Gastroesophageal sphincter (tissue), 4 donors: ENCODE measurements around the gene FYN. TPM values are rescaled to one million over a fixed set of nuclear protein-coding genes. Genes with fewer than 3 reads are reported as not detected.
A peak's percentile ranks its signal among the peaks of the same experiment; 100 is the strongest.

ENCODE experiments used
- ATAC-seq: fragments of 150-250 bp; one replicate; pipeline ENCODE4 v1.9.1; 2016; ENCODE audit warnings: mild to moderate bottlenecking, moderate library complexity
- H3K27ac ChIP-seq, 4 donors: fragments of 200-600 bp; sonication (generic) in 3 of 4; 1 replicate in 3 of 4; 2 replicates in 1 of 4; pipeline ENCODE4 v1.5.1; 2016 to 2019
- H3K27me3 ChIP-seq: fragments of 200-600 bp; sonication (generic); one replicate; pipeline ENCODE4 v1.5.1; 2019
- H3K36me3 ChIP-seq, 2 donors: fragments of 200-600 bp; sonication (generic); one replicate each; pipeline ENCODE4 v1.5.1; 2019; ENCODE audit warnings: control low read depth in 1 of 2
- H3K4me1 ChIP-seq, 3 donors: fragments of 200-600 bp; sonication (generic); 1 replicate in 2 of 3; 2 replicates in 1 of 3; pipeline ENCODE4 v1.5.1; 2016 to 2019; ENCODE audit warnings: control low read depth in 2 of 3
- H3K4me3 ChIP-seq, 2 donors: fragments of 200-600 bp; sonication (generic); one replicate each; pipeline ENCODE4 v1.5.1; 2019; ENCODE audit warnings: mild to moderate bottlenecking in 1 of 2, moderate library complexity in 1 of 2
- H3K9me3 ChIP-seq, 3 donors: fragments of 200-600 bp; sonication (generic); one replicate each; pipeline ENCODE4 v1.5.1; 2017 to 2019; ENCODE audit warnings: control low read depth in 2 of 3
- EP300 ChIP-seq: sonication (generic); formaldehyde crosslinking; IDR thresholded peaks from one replicate; pipeline ENCODE4 v1.6.1; 2017; ENCODE audit warnings: antibody characterized with exemption, mild to moderate bottlenecking
- POLR2A ChIP-seq, 2 donors: fragments of 450-650 bp; IDR thresholded peaks; one replicate each; pipeline ENCODE4 v1.6.1; 2017; ENCODE audit warnings: antibody characterized with exemption in 2 of 2, mild to moderate bottlenecking in 2 of 2, moderate library complexity in 1 of 2
- POLR2AphosphoS5 ChIP-seq: sonication (generic); formaldehyde crosslinking; IDR thresholded peaks from one replicate; pipeline ENCODE4 v1.6.1; 2017; ENCODE audit warnings: antibody characterized with exemption
- WGBS, 2 donors: methylation state at CpG; one replicate each; pipeline ENCODE4 v1.1.5; 2018; ENCODE audit warnings: low coverage in 1 of 2; 5-methylcytosine and 5-hydroxymethylcytosine counted together
- total RNA-seq, 4 donors: library from RNA; depleted of rRNA; stranded (reverse); fragments of >200 nt; gene quantifications; one replicate each; pipeline ENCODE4 v1.1.0, GENCODE V29; 2016
- TF ChIP-seq, protein P1 (sequence below), 4 experiments: fragments of 200-600 bp in 2 of 4; fragments of 450-650 bp in 2 of 4; sonication (generic) in 1 of 4; IDR thresholded peaks; one replicate each; pipeline ENCODE4 v1.5.1; 2017 to 2019; ENCODE audit warnings: antibody characterized with exemption in 4 of 4, mild to moderate bottlenecking in 2 of 4, moderate library complexity in 2 of 4

FYN gene
- total RNA-seq, 4 donors from 2014 or later, result 58.6 to 101 (median 69.9) TPM

DNA sequence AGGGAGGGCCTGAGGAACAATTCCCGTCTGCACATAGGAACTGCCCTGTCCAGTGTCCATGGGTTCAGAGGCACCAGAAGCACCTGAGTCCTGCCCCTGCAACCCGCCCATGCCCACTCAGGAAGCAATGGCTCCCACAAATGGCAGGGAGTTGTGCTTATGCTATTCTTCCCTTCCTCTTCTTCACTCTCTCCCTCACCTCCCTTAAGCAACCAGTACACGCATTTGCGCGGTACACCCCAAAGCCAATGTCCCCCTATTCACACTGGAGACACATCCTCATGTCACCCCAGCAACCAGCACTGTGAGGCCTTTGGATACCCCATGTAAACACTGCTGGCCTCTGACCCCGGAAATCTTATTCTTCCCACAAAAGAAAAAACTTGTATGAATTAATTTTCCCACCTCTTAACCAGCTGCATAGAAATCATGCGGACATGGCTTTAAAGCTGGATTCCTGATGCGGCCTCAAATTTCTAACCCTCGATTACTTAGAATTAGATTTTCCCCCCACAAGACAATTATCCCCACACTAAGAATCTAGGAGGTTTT is 30.9 kb downstream of the FYN start:
- Histone ChIP-seq H3K4me1 (peaks cover 0 to 52% (median 6%) of the 10 kb centered on the region in 3 donors), H3K36me3 (no peaks in the 10 kb centered on the region), H3K9me3 (no peaks in the 10 kb centered on the region), H3K27me3 (no peaks in the 10 kb centered on the region), H3K4me3 (no peak overlapping the region), H3K27ac (peak overlapping the region in 2 of 4 donors; percentile 12 to 17)
- TF ChIP-seq, protein P1, sequence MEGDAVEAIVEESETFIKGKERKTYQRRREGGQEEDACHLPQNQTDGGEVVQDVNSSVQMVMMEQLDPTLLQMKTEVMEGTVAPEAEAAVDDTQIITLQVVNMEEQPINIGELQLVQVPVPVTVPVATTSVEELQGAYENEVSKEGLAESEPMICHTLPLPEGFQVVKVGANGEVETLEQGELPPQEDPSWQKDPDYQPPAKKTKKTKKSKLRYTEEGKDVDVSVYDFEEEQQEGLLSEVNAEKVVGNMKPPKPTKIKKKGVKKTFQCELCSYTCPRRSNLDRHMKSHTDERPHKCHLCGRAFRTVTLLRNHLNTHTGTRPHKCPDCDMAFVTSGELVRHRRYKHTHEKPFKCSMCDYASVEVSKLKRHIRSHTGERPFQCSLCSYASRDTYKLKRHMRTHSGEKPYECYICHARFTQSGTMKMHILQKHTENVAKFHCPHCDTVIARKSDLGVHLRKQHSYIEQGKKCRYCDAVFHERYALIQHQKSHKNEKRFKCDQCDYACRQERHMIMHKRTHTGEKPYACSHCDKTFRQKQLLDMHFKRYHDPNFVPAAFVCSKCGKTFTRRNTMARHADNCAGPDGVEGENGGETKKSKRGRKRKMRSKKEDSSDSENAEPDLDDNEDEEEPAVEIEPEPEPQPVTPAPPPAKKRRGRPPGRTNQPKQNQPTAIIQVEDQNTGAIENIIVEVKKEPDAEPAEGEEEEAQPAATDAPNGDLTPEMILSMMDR (IDR thresholded peaks at IDR 0.05), result no peak
- TF ChIP-seq EP300 (no peak), POLR2AphosphoS5 (no peak), POLR2A (IDR thresholded peaks at IDR 0.05) (no peak)
- no peak for ATAC-seq
- 85 to 96% methylated on average over 4 to 9 of the region's 9 CpGs for WGBS, 2 donors

DNA sequence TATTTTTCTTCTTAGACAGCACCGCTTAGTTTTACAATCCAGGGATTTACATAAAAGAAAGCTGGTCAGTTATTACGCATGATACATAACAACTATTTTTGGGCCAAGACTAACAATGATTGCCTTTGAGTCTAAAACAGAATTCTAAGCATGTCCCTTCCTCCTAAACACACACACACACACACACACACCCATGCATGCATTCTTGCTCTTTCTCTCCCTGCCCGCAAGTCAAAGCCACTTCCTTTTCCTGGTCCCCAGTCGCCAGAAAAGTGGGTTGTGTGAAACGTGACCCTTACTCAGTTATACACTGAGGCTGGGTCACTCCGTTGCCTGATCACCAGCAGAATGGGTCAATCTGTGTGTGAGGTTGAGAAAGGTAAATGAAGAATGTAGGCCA is 31.4 kb downstream of the FYN start:
- H3K27ac ChIP-seq, result peak overlapping the region in 2 of 4 donors; percentile 12 to 17
- no peak for ATAC-seq
- no peaks in the 10 kb centered on the region for H3K27me3 ChIP-seq
- no peaks in the 10 kb centered on the region for H3K36me3 ChIP-seq
- H3K9me3 ChIP-seq, result no peaks in the 10 kb centered on the region
- TF ChIP-seq, protein P1 (IDR thresholded peaks at IDR 0.05), result no peak
- TF ChIP-seq POLR2A (IDR thresholded peaks at IDR 0.05) (no peak), POLR2AphosphoS5 (no peak), EP300 (no peak)
- peaks cover 0 to 47% (median 2%) of the 10 kb centered on the region in 3 donors for H3K4me1 ChIP-seq
- WGBS, 2 donors, result 79 to 83% methylated on average over 6 of the region's 6 CpGs
- H3K4me3 ChIP-seq, result no peak overlapping the region

DNA sequence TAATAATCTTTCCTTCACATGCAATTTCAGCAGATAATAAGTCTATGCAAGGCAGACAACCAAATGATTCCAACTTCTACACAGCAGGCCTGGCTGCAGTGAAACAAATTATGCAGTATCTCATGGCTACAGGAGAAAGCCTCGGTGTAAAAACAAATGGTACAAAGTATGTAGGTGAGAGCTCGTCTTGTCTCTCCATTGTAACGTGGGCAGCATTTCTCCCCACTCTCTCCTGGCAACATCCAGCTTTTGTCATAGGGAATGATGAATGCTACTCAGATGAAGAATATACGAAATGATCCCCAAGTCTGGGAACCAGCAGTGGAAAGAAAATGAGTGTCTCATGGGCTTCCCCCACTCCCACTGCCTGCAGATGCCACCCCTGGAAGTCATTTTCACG is 32.4 kb downstream of the FYN start:
- TF ChIP-seq POLR2A (IDR thresholded peaks at IDR 0.05), result no peak
- TF ChIP-seq EP300, result no peak
- TF ChIP-seq, protein P1 (IDR thresholded peaks at IDR 0.05), result no peak
- no peak for TF ChIP-seq POLR2AphosphoS5
- Histone ChIP-seq H3K36me3 (no peaks in the 10 kb centered on the region), H3K4me3 (no peak overlapping the region), H3K27ac (no peak overlapping the region), H3K27me3 (no peaks in the 10 kb centered on the region), H3K9me3 (no peaks in the 10 kb centered on the region), H3K4me1 (peaks cover 0 to 36% (median 2%) of the 10 kb centered on the region in 3 donors)
- no peak for ATAC-seq
- WGBS, 2 donors, result 82 to 90% methylated on average over 5 of the region's 5 CpGs

DNA sequence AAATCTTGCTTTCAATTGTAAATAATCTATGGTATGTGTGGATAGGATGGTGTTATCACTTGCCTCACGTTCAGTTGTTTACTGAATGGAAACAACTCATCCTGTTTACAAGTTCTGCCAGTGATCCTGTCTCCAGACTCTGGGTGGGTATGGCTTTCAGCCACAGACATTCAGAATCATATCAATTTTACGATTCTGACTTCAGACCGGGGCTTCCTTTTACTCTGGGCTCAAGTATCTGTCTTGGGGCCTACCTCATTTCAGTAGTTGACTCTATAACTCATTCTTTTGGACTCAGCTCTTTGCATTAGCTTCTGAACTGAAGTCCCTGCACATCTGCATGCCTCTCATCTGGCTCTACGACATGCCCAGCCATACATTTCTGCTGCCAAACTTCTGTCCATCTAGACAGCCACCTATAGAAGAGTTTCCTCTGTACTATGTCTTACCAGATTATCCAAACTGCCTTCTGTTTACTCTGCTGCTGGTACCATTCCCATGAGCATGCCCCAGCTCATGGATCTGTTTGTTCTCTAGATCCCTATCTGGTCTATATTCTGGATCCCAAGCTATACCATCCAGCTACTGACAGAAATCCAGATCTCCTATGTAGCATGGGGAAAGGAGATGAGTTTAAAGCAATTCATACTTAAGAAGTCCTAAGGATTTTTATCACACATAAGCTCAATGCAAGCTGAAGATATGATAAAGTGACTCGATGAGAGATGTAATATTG is 34.3 kb downstream of the FYN start:
- no peak for ATAC-seq
- Histone ChIP-seq H3K27me3 (no peaks in the 10 kb centered on the region), H3K27ac (no peak overlapping the region), H3K9me3 (no peaks in the 10 kb centered on the region), H3K4me1 (peaks cover 0 to 19% (median 2%) of the 10 kb centered on the region in 3 donors), H3K36me3 (no peaks in the 10 kb centered on the region), H3K4me3 (no peak overlapping the region)
- TF ChIP-seq POLR2AphosphoS5, result no peak
- TF ChIP-seq, protein P1 (IDR thresholded peaks at IDR 0.05), result no peak
- no peak for TF ChIP-seq EP300
- TF ChIP-seq POLR2A (IDR thresholded peaks at IDR 0.05), result no peak
- 69 to 81% methylated on average over 2 to 5 of the region's 5 CpGs for WGBS, 2 donors
